IMR-90 (cell line): ENCODE results near the gene TTF1.

Experiments used
- BHLHE40 ChIP-seq: fragments of 150-350 bp; IDR thresholded peaks from 2 replicates; pipeline ENCODE4 v1.6.1; 2016; ENCODE audit warnings: mild to moderate bottlenecking, low read depth, low read length
- CEBPB ChIP-seq: IDR thresholded peaks from 2 replicates; pipeline ENCODE4 v1.6.1; 2012; ENCODE audit warnings: low read depth, low read length, improper control_type of control experiment
- FOS ChIP-seq: fragments of 150-350 bp; IDR thresholded peaks from 2 replicates; pipeline ENCODE4 v1.6.1; 2016; ENCODE audit warnings: low read depth, low read length
- MAFK ChIP-seq: IDR thresholded peaks from 2 replicates; pipeline ENCODE4 v1.6.1; 2012; ENCODE audit warnings: low read depth, low read length, improper control_type of control experiment
- MXI1 ChIP-seq: IDR thresholded peaks from 2 replicates; pipeline ENCODE4 v1.6.1; 2012; ENCODE audit warnings: low read depth, mild to moderate bottlenecking, low read length, moderate library complexity, borderline replicate concordance
- NFE2L2 ChIP-seq: fragments of 150-350 bp; IDR thresholded peaks from 2 replicates; pipeline ENCODE4 v1.6.1; 2016; ENCODE audit warnings: low read depth, mild to moderate bottlenecking, low read length
- POLR2A ChIP-seq: IDR thresholded peaks from 2 replicates; pipeline ENCODE4 v1.6.1; 2012; ENCODE audit warnings: mild to moderate bottlenecking, low read depth, low read length
- RAD21 ChIP-seq: IDR thresholded peaks from 2 replicates; pipeline ENCODE4 v1.6.1; 2012; ENCODE audit warnings: low read length, improper control_type of control experiment
- RCOR1 ChIP-seq: IDR thresholded peaks from 2 replicates; pipeline ENCODE4 v1.6.1; 2012; ENCODE audit warnings: mild to moderate bottlenecking, low read length, improper control_type of control experiment; ENCODE audit not compliant: insufficient replicate concordance
- RFX5 ChIP-seq: IDR thresholded peaks from 2 replicates; pipeline ENCODE4 v1.8.0; 2012; ENCODE audit warnings: low read depth, mild to moderate bottlenecking, low read length, moderate library complexity
- SMC3 ChIP-seq: fragments of 150-350 bp; IDR thresholded peaks from 2 replicates; pipeline ENCODE4 v1.6.1; 2016; ENCODE audit warnings: low read depth, mild to moderate bottlenecking, antibody characterized with exemption, low read length, moderate library complexity
- TF ChIP-seq, protein P1 (sequence below): conservative IDR thresholded peaks from 2 replicates; pipeline ENCODE4 v1.5.1; 2012; ENCODE audit warnings: mild to moderate bottlenecking, low read depth, low read length, improper control_type of control experiment
- TF ChIP-seq, protein P2 (sequence below): fragments of 150-350 bp; IDR thresholded peaks from 2 replicates; pipeline ENCODE4 v1.6.1; 2017; ENCODE audit warnings: mild to moderate bottlenecking, antibody characterized with exemption, low read length, low read depth
- TF ChIP-seq, protein P3 (sequence below): fragments of 150-350 bp; IDR thresholded peaks from 2 replicates; pipeline ENCODE4 v1.6.1; 2016; ENCODE audit warnings: low read depth, mild to moderate bottlenecking, low read length, moderate library complexity, borderline replicate concordance

DNA sequence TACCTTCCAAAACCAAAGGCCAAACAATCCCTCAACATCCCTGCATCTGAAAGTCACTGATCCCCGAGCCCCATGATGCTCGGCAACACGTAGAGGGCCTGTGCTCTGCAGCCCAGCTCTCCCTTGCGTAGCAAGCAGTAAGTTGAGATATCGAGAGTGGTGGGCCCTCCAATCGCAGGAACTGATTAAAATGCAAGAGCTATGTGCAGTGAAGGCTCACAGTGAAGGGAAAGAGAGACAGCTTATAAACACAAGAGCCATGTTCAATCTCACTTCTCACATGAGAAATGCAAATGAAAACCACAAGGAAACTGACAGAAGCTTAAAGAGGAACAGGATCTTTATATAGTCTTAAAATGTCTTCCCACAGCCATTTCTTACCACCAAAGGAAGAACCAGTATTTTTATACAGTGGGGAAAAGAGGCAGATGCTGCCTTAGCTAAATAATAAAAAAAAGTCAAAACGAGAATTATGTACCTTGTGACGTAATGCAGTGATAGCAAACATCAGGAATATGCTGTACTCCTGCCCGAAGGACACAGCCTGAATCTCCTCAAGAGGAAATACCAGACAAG lies 24.6 kb downstream of the TTF1 start:
- TF ChIP-seq, protein P1, sequence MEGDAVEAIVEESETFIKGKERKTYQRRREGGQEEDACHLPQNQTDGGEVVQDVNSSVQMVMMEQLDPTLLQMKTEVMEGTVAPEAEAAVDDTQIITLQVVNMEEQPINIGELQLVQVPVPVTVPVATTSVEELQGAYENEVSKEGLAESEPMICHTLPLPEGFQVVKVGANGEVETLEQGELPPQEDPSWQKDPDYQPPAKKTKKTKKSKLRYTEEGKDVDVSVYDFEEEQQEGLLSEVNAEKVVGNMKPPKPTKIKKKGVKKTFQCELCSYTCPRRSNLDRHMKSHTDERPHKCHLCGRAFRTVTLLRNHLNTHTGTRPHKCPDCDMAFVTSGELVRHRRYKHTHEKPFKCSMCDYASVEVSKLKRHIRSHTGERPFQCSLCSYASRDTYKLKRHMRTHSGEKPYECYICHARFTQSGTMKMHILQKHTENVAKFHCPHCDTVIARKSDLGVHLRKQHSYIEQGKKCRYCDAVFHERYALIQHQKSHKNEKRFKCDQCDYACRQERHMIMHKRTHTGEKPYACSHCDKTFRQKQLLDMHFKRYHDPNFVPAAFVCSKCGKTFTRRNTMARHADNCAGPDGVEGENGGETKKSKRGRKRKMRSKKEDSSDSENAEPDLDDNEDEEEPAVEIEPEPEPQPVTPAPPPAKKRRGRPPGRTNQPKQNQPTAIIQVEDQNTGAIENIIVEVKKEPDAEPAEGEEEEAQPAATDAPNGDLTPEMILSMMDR: no peak
- TF ChIP-seq BHLHE40 (no peak), POLR2A (no peak), RCOR1 (no peak), SMC3 (no peak), MXI1 (no peak), FOS (no peak), NFE2L2 (no peak), RFX5 (no peak), CEBPB (no peak), MAFK (no peak), RAD21 (no peak)
- TF ChIP-seq, protein P2, sequence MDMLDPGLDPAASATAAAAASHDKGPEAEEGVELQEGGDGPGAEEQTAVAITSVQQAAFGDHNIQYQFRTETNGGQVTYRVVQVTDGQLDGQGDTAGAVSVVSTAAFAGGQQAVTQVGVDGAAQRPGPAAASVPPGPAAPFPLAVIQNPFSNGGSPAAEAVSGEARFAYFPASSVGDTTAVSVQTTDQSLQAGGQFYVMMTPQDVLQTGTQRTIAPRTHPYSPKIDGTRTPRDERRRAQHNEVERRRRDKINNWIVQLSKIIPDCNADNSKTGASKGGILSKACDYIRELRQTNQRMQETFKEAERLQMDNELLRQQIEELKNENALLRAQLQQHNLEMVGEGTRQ: no peak
- TF ChIP-seq, protein P3, sequence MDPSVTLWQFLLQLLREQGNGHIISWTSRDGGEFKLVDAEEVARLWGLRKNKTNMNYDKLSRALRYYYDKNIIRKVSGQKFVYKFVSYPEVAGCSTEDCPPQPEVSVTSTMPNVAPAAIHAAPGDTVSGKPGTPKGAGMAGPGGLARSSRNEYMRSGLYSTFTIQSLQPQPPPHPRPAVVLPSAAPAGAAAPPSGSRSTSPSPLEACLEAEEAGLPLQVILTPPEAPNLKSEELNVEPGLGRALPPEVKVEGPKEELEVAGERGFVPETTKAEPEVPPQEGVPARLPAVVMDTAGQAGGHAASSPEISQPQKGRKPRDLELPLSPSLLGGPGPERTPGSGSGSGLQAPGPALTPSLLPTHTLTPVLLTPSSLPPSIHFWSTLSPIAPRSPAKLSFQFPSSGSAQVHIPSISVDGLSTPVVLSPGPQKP: no peak
